ENCODE measurements around the gene RAB22A. TPM values are rescaled to one million over a fixed set of nuclear protein-coding genes. Genes with fewer than 3 reads are reported as not detected.

RAB22A gene
- total RNA-seq, 1 donor from 2014 or later = 21.3 TPM

- TF ChIP-seq CTCF (IDR thresholded peaks at IDR 0.05) = no peak
- peaks cover 18% of the 10 kb centered on the region for H3K36me3 Mint-ChIP-seq (ENCODE audit: unreplicated experiment)
- H3K4me3 Mint-ChIP-seq (ENCODE audit: unreplicated experiment) = peak overlapping the region; percentile 92
- peaks cover 29% of the 10 kb centered on the region for H3K4me1 Mint-ChIP-seq (ENCODE audit: unreplicated experiment)
- DNase-seq (ENCODE audit: extremely low spot score, unreplicated experiment) = no peak
- no peaks in the 10 kb centered on the region for H3K9me3 Mint-ChIP-seq (ENCODE audit: unreplicated experiment)
- H3K27ac Mint-ChIP-seq (ENCODE audit: unreplicated experiment) = peak overlapping the region; percentile 88
- no peaks in the 10 kb centered on the region for H3K27me3 Mint-ChIP-seq (ENCODE audit: unreplicated experiment)
These were observed 822 bp downstream of the RAB22A start for GRCh38 chr20:58310291-58310782.

- TF ChIP-seq CTCF (IDR thresholded peaks at IDR 0.05) = no peak
- H3K4me3 Mint-ChIP-seq (ENCODE audit: unreplicated experiment) = no peak overlapping the region
- H3K9me3 Mint-ChIP-seq (ENCODE audit: unreplicated experiment) = no peaks in the 10 kb centered on the region
- H3K4me1 Mint-ChIP-seq (ENCODE audit: unreplicated experiment) = peaks cover 21% of the 10 kb centered on the region
- H3K36me3 Mint-ChIP-seq (ENCODE audit: unreplicated experiment) = peaks cover 34% of the 10 kb centered on the region
- DNase-seq (ENCODE audit: extremely low spot score, unreplicated experiment) = no peak
- H3K27ac Mint-ChIP-seq (ENCODE audit: unreplicated experiment) = no peak overlapping the region
- no peaks in the 10 kb centered on the region for H3K27me3 Mint-ChIP-seq (ENCODE audit: unreplicated experiment)
These were observed 3.3 kb downstream of the RAB22A start for GRCh38 chr20:58312836-58313235.

- Mint-ChIP-seq H3K27ac (ENCODE audit: unreplicated experiment) (no peak overlapping the region), H3K36me3 (ENCODE audit: unreplicated experiment) (peaks cover 34% of the 10 kb centered on the region), H3K4me1 (ENCODE audit: unreplicated experiment) (peaks cover 17% of the 10 kb centered on the region), H3K4me3 (ENCODE audit: unreplicated experiment) (no peak overlapping the region), H3K27me3 (ENCODE audit: unreplicated experiment) (no peaks in the 10 kb centered on the region), H3K9me3 (ENCODE audit: unreplicated experiment) (no peaks in the 10 kb centered on the region)
- no peak for DNase-seq (ENCODE audit: extremely low spot score, unreplicated experiment)
- TF ChIP-seq CTCF (IDR thresholded peaks at IDR 0.05) = no peak
These were observed 3.9 kb downstream of the RAB22A start for GRCh38 chr20:58313396-58313795.

- TF ChIP-seq CTCF (IDR thresholded peaks at IDR 0.05) = no peak
- Mint-ChIP-seq H3K9me3 (ENCODE audit: unreplicated experiment) (no peaks in the 10 kb centered on the region), H3K27me3 (ENCODE audit: unreplicated experiment) (no peaks in the 10 kb centered on the region), H3K36me3 (ENCODE audit: unreplicated experiment) (peaks cover 19% of the 10 kb centered on the region), H3K4me3 (ENCODE audit: unreplicated experiment) (no peak overlapping the region), H3K27ac (ENCODE audit: unreplicated experiment) (no peak overlapping the region), H3K4me1 (ENCODE audit: unreplicated experiment) (peaks cover 14% of the 10 kb centered on the region)
- DNase-seq (ENCODE audit: extremely low spot score, unreplicated experiment) = no peak
These were observed 11.7 kb downstream of the RAB22A start for GRCh38 chr20:58321205-58321604.

GRCh38 chr20:58322083-58322482, 12.6 kb downstream of the RAB22A start:
- Mint-ChIP-seq H3K9me3 (ENCODE audit: unreplicated experiment) (no peaks in the 10 kb centered on the region), H3K27ac (ENCODE audit: unreplicated experiment) (no peak overlapping the region), H3K27me3 (ENCODE audit: unreplicated experiment) (no peaks in the 10 kb centered on the region), H3K36me3 (ENCODE audit: unreplicated experiment) (peaks cover 12% of the 10 kb centered on the region), H3K4me3 (ENCODE audit: unreplicated experiment) (no peak overlapping the region), H3K4me1 (ENCODE audit: unreplicated experiment) (peaks cover 16% of the 10 kb centered on the region)
- no peak for TF ChIP-seq CTCF (IDR thresholded peaks at IDR 0.05)
- DNase-seq (ENCODE audit: extremely low spot score, unreplicated experiment) = no peak
